Esophagus (tissue), 2 donors: ENCODE measurements around the gene OXCT1. TPM values are rescaled to one million over a fixed set of nuclear protein-coding genes. Genes with fewer than 3 reads are reported as not detected.
A peak's percentile ranks its signal among the peaks of the same experiment; 100 is the strongest.

Experiments used
- H3K27ac ChIP-seq, 2 donors: one replicate each; pipeline ENCODE4 v1.5.1; 2013; ENCODE audit warnings: low read depth in 2 of 2, mild to moderate bottlenecking in 2 of 2, inconsistent platforms in 1 of 2, low read length in 1 of 2, moderate library complexity in 1 of 2
- H3K27me3 ChIP-seq, 2 donors: one replicate each; pipeline ENCODE4 v1.6.1; 2013; ENCODE audit warnings: low read length in 2 of 2, control low read depth in 1 of 2, mild to moderate bottlenecking in 1 of 2; ENCODE audit not compliant: insufficient read depth in 2 of 2, control insufficient read depth in 1 of 2
- H3K36me3 ChIP-seq, 2 donors: one replicate each; pipeline ENCODE4 v1.6.1; 2013; ENCODE audit warnings: low read length in 1 of 2; ENCODE audit not compliant: control insufficient read depth in 2 of 2, insufficient read depth in 2 of 2
- H3K4me1 ChIP-seq, 2 donors: one replicate each; pipeline ENCODE4 v1.6.1; 2013; ENCODE audit warnings: low read length in 1 of 2; ENCODE audit not compliant: control insufficient read depth in 2 of 2, insufficient read depth in 2 of 2
- H3K4me3 ChIP-seq, 2 donors: one replicate each; pipeline ENCODE4 v1.5.1; 2013; ENCODE audit warnings: low read length in 2 of 2, mild to moderate bottlenecking in 2 of 2, low read depth in 1 of 2, moderate library complexity in 1 of 2
- H3K9me3 ChIP-seq, 2 donors: one replicate each; pipeline ENCODE4 v1.6.1; 2013; ENCODE audit warnings: mild to moderate bottlenecking in 2 of 2, low read depth in 1 of 2, low read length in 1 of 2, moderate library complexity in 1 of 2; ENCODE audit not compliant: control insufficient read depth in 2 of 2, insufficient read depth in 1 of 2
- WGBS, 2 donors: extraction: QIAGEN DNeasy Blood & Tissue Kit; methylation state at CpG; one replicate each; pipeline ENCODE4 v1.1.7; 2013; 5-methylcytosine and 5-hydroxymethylcytosine counted together
- polyA plus RNA-seq, 2 donors: library from polyadenylated mRNA; stranded (reverse); fragments of 200-250 nt; gene quantifications; one replicate each; pipeline ENCODE4 v1.2.3, GENCODE V29; 2013
- donor health status: healthy with polysubstance abuse.
- donor health status: Bipolar disorder and iron deficiency.

The OXCT1 gene
- polyA plus RNA-seq: 10 to 100 TPM; 11.4 to 28.6 TPM

DNA sequence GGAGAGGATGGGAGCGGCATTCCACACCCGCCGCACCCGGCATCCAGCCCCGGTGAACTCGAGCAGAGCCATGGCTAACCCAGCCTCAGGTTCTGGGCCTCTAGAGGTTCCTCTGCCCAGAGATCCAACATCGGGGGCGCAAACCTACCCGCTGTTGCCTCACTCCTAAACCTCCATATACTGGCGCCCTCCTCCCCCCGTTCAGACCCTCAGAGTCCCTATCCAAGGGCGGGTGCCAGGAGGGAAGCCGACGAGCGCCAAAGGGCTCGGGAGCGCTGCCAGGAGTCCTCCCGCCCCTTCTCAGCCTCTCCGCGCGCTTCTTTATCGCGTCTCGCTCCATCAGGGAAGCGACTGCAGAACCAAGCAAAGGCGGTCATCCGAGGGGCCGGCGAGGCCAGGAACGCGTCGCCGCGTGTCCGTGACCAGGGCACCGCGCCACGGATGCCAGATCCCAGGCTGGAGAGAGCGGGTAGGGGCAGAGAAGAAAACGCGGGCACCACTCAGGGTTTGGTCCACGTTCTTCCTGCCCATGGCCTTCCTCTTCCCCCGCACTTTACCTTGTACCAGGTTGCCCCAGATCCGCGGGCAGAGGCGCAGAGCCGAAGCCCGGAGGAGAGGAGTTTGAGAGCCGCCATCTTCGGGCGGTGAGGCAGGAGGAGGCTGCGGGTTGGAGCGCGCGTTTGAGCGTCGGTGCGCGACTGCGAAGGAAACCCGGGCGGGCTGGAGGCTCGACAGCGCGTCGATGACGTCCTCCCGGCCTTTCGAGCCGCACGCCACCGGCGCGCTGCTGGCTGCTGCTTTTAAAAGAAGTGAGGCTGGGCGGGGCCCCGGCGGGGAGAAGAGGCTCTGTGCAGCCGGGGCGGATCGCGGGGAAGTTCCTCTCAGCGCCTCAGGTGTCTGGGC is at the start of gene OXCT1:
Gene OXCT1, minus strand, starts transcription at position 702 of the 903 bp plus-strand sequence. Its CDS starts 67 bp downstream, at position 635.
- Histone ChIP-seq H3K27me3 (no peaks in the 10 kb centered on the region), H3K4me3 (peak within 1 kb of the TSS; percentile 67 to 85), H3K36me3 (no peaks in the 10 kb centered on the region), H3K27ac (peak within 1 kb of the TSS; percentile 88 to 97), H3K4me1 (peaks cover 0 to 4% of the 10 kb centered on the region in 2 donors), H3K9me3 (no peaks in the 10 kb centered on the region)
- WGBS, 2 donors: 0% methylated on average over 78 to 82 of the region's 82 CpGs

GRCh38 chr5:41918105-41918504 is 47.9 kb upstream of the OXCT1 start:
- Histone ChIP-seq H3K36me3 (peaks cover 6 to 8% of the 10 kb centered on the region in 2 donors), H3K27me3 (no peaks in the 10 kb centered on the region), H3K4me1 (no peaks in the 10 kb centered on the region), H3K27ac (no peak overlapping the region), H3K9me3 (no peaks in the 10 kb centered on the region), H3K4me3 (no peak overlapping the region)
- WGBS, 2 donors: 86 to 89% methylated on average over 2 of the region's 2 CpGs

DNA sequence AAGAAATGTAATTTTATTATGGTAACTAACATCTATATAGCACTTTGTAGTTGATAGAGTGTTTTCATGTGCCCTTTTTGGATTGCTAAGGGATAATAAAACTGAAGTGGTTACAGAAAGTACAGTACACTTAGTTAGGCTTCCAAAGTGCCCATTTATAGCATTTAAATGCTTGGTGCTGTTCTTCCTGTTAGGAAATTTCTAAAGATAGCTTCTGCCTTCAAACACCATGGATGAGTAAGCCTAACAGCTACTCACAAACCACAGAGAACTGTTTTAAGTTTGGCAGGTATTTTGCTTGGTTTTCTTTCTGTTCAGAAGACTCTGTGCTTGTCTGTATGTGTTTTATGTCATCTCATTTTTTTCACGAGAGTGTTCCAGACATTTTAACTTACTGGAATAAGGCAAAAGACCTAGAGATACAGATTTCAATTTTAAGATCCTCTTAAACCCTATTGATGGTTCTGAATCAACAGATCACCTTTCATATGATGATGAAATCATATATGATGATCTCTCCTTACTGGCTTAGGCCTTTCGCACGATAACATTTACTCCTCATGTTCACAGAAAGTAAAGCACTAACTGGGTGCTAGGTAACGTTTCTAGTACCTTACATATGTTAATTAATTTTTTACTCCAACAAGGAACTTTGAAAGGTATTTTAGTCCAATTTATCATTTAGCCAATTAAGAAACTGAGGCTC is 38.3 kb upstream of the OXCT1 start:
- Histone ChIP-seq H3K4me1 (no peaks in the 10 kb centered on the region), H3K36me3 (peaks cover 3 to 7% of the 10 kb centered on the region in 2 donors), H3K27ac (no peak overlapping the region), H3K4me3 (no peak overlapping the region), H3K27me3 (no peaks in the 10 kb centered on the region), H3K9me3 (no peaks in the 10 kb centered on the region)
- WGBS, 2 donors: 87 to 89% methylated on average over 4 of the region's 4 CpGs

GRCh38 chr5:41906151-41906550 is 35.9 kb upstream of the OXCT1 start:
- Histone ChIP-seq H3K27me3 (no peaks in the 10 kb centered on the region), H3K9me3 (no peaks in the 10 kb centered on the region), H3K27ac (no peak overlapping the region), H3K4me1 (no peaks in the 10 kb centered on the region), H3K36me3 (peaks cover 3% of the 10 kb centered on the region in 2 donors), H3K4me3 (no peak overlapping the region)
- 79 to 87% methylated on average over 2 of the region's 2 CpGs for WGBS, 2 donors

DNA sequence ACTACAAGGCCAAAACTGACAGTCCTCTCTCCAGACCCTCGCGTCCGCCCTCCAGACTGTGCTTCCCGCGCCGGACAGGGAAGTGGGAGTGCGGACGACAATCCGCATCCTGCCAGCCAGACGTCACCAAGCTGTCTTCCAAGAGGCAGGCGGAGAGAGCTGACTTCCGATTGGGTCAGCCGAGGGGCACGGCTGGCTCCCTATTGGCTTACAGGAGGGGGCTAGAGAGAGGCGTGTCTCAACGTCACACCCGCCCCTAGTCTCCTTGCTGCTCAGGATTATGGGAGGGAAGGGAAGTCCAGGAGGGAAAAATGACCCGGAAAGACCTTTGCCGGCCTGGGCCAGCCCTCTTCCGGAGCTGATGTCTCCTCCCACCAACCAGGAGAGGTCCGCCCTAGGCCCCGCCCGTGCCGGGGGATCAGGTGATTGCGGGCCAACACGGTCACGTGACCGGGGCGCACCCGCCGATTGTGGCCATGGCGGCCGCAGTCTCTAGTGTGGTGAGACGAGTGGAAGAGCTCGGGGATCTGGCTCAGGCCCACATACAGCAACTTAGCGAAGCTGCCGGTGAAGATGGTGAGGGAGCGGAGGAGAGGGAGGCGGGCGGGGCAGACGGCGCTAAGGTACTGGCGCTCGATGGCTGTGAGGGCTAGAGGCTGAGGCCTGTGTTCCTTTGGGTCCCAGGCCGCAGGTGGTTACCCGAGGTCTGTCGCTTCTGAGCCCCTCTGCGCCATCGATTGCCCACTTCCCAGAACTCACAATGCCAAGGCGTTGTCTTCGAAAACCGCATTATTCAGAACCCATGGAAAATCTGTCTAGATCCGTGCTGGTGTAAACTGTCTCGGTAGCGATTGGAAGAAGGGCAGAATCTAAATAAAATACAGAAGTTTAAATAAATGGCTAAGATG is 33.9 kb upstream of the OXCT1 start, which contains the start of gene RIMOC1:
Gene RIMOC1, plus strand, starts transcription at position 453 of the 908 bp plus-strand sequence. Its CDS starts 24 bp downstream, at position 477.
- 0 to 1% methylated on average over 55 of the region's 55 CpGs for WGBS, 2 donors
- H3K9me3 ChIP-seq: no peaks in the 10 kb centered on the region
- peak within 1 kb of the TSS; percentile 97 to 99 for H3K4me3 ChIP-seq
- H3K4me1 ChIP-seq: no peaks in the 10 kb centered on the region
- H3K27me3 ChIP-seq: no peaks in the 10 kb centered on the region
- H3K27ac ChIP-seq: peak within 1 kb of the TSS; percentile 95 to 97
- peaks cover 0 to 3% of the 10 kb centered on the region in 2 donors for H3K36me3 ChIP-seq

- Histone ChIP-seq H3K4me3 (peak overlapping the region; percentile 97 to 99), H3K27ac (peak overlapping the region; percentile 72 to 97), H3K4me1 (no peaks in the 10 kb centered on the region), H3K36me3 (peaks cover 0 to 3% of the 10 kb centered on the region in 2 donors), H3K27me3 (no peaks in the 10 kb centered on the region), H3K9me3 (no peaks in the 10 kb centered on the region)
- WGBS, 2 donors: 41 to 46% methylated on average over 8 of the region's 8 CpGs
These were observed 33.2 kb upstream of the OXCT1 start for GRCh38 chr5:41903382-41903891.

DNA sequence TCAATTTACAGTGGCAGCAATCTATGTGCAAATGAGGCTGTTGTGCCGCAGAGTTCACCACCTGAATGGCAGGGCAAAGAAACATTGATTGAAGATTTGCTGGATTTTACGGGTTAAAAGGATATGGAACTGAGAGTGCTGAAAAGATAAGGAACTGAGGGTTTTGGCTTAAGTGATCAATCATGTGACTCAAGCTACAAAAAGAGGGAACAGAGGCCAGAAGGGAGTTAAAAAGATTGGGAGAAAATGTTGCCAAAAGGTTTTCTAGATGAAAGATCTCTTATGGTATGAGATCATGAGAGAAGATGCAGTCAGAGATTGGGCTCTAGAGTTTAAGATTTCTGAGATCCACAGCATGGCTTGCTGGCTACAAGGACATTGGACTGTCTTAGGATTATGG is 26.0 kb upstream of the OXCT1 start:
- WGBS, 2 donors: 12 to 15% methylated on average over 2 of the region's 2 CpGs
- Histone ChIP-seq H3K9me3 (no peaks in the 10 kb centered on the region), H3K27me3 (no peaks in the 10 kb centered on the region), H3K4me1 (no peaks in the 10 kb centered on the region), H3K27ac (no peak overlapping the region), H3K4me3 (no peak overlapping the region), H3K36me3 (no peaks in the 10 kb centered on the region)

DNA sequence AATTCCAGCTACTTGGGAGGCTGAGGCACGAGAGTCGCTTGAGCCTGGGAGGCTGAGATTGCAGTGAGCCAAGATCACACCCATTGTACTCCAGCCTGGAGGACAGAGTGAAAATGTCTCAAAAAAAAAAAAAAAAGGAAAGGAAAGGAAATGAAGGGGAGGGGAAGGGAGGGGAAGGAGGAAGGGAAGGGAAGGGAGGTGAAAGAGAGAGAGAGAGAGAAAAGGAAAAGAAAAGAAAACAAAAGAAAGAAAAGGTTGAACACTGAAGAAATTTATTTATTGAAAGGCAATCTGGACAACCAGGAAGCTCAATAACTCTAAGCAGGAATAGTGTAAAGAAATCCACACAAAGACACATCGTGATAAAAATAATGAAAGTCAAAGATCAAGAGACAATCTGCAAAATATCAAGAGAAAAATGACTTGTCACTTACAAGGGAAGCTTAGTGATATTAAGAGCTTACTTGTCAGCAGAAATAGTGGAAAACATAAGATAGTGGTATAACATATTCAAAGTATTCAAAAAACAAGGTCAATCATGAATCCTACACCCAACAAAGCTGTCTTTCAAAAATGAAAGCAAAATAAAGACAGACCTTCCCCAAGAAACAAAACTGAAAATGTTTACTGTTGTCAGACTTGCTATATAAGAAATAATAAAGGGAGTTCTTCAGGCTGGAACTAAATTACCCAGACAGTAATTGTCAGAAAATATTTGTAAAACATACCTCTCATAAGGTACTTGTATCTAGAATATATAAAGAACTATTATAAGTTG is 23.0 kb upstream of the OXCT1 start:
- H3K27ac ChIP-seq: no peak overlapping the region
- H3K4me3 ChIP-seq: no peak overlapping the region
- whole genome bisulfite sequencing, 2 donors: 77 to 83% methylated on average over 3 of the region's 3 CpGs
- H3K9me3 ChIP-seq: no peaks in the 10 kb centered on the region
- H3K27me3 ChIP-seq: no peaks in the 10 kb centered on the region
- H3K4me1 ChIP-seq: no peaks in the 10 kb centered on the region
- no peaks in the 10 kb centered on the region for H3K36me3 ChIP-seq
